Measurements from ENCODE around the gene GUCY2C.

The GUCY2C gene

DNA sequence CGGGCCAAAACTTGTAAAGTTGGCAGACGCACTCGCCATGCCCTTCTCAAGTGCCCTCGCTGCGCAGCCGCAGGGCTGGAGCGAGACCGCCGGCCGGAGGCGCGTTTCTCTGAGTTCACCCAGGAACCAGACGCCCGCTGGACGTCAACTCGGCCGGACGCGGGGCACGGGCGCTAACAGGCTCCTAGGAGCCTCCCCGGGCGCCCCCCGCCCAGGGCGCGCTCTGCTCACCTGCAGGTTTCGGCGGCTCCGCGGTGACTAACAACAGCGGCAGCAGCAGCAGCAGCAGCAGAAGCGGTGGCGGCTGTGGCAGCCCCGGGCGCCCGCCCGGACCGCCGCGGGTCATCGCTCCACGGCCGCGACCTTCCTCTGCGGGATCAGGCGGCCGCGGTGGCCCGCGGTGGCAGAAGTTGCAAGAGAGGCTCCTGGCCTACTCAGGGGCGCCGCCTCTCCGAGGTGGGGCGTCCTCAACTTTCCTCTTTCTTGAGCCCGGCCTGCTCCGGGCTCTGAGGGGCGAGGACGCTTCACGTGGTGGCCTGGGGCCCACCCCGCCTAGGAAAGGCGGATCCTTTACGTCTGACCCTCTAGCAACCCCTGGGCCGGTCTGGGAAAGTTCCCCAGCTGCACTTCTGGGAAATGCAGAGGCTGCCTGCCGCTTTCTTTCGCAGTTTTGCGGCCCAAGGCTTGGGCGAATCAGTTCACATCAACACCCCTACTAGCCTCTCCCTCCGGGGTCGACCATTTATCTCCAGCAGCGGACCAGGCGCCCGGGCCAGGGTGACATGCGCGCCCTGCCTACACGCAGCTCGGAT, 128.8 kb downstream of the GUCY2C start, which contains the start of gene PLBD1:
TSS of gene PLBD1 (minus strand) at position 533 of the 812 bp plus-strand sequence. CDS start at position 346, 187 bp downstream.
- DNase-seq, result no peak

DNA sequence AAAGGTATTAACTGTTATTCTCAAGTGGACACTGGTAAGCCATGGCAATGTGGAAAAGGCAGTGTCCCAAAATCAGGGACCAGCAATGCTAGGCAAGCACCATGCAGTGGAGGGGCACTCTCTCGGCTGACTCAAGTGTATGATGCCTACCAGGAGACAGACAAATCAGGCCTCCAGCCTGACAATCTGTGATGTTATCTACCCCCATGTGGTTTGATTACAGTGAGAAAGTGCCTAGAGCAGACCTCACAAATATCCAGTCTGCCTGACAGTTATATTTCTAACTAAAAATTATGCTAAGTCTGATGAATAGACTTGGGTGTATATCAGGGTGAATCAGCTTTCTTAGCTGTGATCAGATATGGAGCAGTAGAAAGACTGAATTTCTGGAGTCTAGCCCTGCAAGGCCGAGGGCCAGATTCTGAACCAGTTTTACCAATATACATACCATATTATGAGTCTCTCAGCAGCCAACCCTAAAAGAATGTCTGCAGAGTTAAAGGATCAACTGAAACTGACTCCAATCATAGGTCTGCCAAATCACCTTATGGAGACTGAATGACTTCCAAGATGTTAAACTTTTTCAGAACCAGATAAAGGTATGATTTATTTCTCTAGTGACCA, 132.0 kb downstream of the GUCY2C start:
- no peak for DNase-seq

DNA sequence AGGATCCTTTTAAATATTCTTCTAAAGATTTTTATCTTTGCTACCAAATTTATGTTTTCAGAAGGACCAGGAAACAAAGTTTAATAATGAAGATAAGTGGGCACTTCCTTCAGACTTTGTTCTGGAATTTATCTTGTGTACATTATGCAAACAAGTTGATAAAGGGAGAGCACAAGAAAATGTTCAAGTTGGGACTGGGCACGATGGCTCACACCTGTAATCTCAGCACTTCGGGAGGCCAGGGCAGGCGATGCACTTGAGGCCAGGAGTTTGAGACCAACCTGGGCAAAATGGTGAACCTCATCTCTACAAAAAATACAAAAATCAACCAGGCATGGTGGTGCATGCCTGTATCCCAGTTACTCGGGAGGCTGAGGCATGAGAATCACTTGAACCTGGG, 133.4 kb downstream of the GUCY2C start:
- no peak for DNase-seq
